GM18907 (cell line): ENCODE data around the gene SPN.
"Not testable (repeated sequence)": the region's sequence is repeated elsewhere in the genome, so short reads cannot be mapped to it uniquely, and the experiment has no call there.

Experiments
- ATAC-seq: cut with Tn5 transposase; IDR thresholded peaks from one replicate; pipeline ENCODE4 v1.9.1; 2021; ENCODE audit warnings: mild to moderate bottlenecking, moderate library complexity; ENCODE audit not compliant: unreplicated experiment

Gene SPN

DNA sequence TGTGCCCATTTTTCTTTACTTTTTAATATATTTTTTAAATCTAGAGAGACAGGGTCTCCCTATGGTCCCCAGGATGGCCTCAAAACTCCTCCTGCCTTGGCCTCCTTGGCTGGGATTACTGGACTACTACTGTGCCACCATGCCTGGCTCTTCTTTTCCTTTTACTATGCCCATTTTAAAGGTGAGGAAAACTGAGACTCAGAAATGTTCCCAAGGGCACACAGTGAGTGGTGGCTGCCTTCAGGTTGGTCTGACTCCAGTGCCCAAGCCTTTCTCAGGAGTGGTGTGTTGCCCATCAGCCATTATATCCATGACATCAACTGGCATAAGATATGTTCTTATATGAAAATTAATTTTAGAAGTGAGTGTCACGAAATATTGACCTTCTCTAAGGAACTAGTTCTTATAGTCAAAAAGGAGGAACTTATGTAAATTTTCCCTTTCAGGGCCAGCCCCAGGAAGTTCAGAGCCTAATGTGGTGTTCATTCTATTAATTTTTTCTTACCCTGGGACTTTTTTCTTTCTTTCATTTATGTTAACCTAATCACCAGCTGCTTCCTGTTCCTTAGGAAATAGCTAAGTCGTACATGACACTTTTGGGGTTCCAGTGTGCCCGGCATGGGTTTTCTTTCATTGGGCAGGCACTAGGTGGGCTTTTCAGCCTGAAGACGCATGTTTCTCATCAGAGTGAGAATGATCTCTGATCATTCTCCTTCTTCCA is 17.9 kb upstream of the SPN start:
- ATAC-seq = peak; percentile 33

DNA sequence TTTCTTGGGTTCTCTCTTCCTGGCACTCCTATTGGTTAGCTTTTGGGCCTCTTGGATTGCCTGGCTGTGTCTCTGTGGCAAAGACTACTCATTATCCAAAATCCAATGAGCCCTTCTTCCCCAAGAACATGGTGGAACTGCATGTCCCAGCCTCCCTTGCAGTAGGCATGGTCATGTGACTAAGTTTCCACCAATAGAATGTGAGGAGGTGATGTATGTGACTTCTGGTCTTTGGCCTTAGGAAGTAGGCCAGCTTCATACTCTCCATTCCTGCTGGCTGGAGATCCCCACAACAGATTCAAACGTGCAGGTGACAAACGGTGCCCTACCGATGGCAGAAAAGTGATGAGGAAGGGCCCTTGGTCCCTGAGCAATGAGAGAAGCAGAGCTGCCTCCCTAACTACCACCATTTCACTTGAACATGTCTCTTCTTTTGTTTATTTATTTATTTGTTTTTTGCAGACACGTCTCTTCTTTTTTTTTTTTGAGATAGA is 17.3 kb upstream of the SPN start:
- peak; percentile 44 for ATAC-seq

DNA sequence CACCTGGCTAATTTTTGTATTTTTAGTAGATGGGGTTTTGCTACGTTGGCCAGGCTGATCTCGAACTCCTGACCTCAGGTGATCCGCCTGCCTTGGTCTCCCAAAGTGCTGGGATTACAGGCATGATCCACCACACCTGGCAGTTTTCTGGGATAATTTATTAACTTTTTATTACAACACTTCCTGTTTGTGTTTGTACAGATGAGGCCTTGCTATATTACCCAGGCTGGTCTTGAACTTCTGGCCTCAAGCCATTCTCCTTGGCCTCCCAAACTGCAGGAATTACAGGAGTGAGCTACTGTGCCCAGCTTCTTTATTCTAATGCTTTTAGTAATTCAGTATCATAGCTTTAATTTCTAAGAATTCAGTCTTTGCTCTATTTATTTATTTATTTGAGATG is 16.1 kb upstream of the SPN start:
- ATAC-seq = no peak

DNA sequence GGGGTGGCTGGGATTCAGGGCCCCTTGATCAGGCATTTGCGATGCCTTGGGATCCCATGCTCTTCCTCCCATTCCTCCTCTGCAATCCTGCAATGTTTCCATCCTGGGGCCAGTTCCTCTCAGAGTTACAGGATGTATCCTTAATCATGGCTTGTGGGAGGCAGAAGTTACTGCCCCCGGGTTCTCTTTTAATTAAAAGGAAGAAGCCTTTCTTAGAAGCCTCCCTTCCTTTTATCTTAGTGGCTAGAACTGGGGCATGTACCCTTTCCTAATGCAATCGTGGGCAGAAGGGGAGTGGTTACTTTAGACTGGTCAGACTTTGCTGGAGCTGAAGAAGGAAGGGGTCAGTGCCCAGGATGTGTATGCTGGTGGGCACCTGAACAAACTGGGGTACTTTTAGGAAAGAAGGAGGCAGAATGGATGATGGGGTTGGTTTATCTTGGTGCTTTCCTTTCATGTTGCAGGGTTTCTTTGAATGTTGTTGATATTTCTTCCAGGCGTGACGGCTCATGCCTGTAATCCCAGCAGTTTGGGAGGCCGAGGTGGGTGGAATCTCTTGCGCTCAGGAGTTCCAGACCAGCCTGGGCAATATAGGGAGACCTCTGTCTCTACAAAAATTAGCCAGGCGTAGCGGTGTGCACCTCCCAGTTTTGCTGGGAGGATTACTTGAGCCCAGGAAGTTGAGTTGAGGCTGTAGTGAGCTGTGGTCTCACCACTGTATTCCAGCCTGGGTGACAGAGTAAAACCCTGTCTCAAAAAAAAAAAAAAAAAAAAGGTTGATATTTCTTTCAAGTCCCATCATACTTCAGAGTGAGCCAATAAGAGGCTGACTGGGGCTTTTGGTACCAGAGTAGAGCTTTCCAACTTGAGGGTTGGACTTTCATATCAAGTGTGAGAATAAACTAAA is 13.2 kb upstream of the SPN start:
- ATAC-seq = no peak

DNA sequence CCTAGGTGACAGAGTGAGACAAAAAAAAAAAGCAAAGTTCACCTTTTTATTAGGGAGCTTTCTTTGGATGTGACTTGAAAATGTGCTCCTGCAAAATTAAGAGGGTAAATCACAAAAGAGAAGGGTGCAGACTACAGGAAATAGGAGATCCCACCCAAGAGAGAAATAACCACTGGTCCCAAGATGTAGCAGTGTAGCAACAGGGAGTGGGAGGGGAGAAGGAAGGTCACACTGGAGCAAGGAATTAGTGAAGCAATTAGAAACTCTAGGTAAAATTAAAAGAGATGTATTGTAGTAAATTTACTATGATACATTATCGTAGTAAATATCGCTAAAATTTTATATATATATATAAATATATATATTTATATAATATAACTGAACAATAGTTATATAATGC is 12.3 kb upstream of the SPN start:
- no peak for ATAC-seq

DNA sequence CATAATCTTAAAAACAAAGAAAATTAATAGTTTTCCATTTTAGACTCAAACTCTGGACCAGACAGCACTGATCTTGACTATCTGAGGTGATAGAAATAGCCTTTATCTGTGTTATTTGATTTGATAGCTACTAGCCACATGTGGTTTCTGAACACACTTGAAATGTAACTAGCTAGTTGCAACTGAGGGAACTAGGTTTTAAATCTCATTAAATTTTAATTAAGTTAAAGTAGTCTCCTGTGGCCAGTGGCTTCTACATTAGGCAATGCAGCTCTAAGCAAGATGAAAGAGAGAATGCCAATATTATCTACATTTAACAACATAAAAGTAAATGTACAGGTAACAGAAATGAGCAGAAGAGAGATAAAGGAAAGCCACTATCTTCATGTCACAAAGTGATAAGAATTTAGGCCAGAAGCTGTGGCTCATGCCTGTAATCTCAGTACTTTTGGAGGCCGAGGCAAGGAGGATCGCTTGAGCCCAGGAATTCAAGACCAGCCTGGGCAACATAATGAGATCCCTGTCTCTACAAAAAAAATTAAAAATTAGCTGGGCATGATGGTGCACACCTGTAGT is 11.2 kb upstream of the SPN start:
- ATAC-seq = no peak

DNA sequence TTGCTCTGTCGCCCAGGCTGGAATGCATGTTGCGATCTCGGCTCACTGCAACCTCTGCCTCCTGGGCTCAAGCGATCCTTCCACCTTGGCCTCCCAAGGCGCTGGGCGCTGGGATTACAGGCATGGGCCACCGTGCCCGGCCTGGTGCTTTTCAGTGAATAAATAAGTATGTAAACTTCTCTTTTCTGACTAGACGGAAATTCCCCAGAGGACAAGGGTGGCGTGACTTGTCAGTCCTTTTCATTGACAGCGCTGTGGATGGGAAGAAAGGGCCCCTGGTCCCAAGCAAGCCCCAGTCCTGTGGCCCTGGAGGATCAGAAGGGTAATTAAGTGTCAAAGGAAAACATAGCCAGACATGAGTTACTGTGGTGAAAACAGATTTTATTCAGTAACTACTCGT is 9.6 kb upstream of the SPN start:
- ATAC-seq = peak; percentile 54

DNA sequence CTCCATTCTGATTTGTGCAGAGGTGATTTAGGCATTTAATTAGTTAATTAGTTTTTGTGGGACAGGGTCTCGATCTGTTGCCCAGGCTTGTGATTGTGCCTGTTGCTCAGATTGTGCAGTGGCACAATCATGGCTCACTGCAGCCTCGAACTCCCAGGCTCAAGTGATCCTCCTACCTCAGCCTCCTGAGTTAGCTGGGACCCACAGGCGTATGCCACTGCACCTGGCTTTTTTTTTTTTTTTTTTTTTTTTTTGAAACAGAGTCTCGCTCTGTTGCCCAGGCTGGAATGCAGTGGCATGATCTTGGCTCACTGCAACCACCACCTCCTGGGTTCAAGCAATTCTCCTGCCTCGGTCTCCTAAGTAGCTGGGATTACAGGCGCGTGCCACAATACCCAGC is 9.2 kb upstream of the SPN start:
- ATAC-seq = not testable (repeated sequence)

DNA sequence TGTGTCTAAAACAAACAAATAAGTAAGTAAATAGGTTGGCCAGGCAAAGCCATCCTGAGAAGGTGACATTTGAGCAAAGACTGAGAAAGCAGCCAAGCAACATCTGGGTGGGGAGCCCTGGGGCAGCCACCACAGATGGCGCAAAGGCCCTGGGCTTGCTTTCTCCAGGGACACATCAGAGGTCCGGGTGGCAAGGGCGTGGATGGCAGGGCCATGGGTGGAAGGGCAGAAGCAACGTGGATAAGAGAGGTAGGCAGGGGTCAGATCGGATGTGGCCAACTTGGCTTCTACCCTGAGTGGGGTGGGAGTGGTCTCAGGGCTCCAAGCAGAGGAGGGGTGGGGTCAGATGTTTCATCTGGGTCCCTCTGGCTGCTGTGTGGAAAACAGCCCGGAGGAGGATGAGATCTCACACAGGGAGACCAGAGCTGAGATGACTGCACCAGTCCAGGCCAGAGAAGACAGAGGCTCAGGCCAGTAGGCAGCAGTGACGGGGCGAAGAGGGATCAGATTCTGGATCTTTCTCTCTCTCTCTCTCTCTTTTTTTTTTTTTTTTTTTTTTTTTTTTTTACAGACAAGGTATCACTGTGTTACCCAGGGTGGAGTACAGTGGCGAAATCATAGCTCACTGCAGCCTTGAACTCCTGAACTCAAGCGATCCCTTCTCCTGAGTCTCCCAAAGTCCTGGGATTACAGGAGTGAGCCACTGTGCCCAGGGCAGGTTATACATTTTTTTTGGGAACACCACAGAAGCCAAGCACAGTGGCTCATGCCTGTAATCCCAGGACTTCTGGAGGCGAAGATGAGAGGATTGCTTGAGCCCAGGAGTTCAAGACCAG is 6.1 kb upstream of the SPN start:
- no peak for ATAC-seq

DNA sequence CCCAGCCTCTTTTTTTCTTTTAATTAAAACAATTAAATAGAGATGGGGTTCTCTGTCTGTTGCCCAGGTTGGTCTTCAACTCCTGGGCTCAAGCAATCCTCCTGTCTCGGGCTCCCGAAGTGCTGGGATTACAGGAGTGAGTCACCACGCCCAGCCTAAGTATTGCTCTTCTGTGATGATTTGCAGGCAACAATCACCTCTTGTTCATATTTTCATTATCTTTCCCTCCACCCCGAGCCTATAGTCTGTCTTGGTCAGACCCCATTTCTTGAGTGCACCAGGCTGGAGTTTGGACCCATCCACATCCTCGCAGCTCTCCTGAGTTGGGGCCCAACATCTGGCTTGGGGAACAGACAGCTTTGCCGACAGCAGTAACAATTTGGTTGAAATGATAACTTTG is 4.3 kb upstream of the SPN start:
- ATAC-seq = no peak

DNA sequence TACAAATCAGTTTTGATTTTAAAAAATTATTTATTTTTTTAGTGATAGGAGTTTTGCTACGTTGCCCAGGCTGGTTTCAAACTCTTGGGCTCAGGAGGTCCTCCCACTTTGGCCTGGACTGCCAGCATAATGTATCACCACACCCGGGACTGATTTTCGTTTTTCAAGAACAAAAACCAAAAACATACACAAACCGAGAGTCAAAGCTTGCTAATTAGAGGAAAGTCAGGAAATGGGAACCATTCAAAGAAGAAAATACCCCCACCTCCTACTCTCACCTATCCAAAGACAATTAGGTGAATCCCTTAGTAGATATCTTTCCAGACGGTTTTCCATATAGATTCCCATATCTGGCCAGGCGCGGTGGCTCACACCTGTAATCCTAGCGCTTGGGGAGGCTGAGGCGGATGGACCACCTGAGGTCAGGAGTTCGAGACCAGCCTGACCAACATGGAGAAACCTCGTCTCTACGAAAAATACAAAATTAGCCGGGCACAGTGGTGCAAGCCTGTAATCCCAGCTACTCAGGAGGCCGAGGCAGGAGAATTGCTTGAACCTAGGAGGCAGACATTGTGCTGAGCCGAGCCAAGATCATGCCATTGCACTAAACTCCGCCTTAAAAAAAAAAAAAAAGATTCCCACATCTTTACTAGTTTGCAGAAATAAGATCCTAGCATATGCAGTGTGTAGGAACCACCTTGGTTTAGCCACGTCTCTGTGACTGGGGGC is 883 bp upstream of the SPN start:
- ATAC-seq = no peak

DNA sequence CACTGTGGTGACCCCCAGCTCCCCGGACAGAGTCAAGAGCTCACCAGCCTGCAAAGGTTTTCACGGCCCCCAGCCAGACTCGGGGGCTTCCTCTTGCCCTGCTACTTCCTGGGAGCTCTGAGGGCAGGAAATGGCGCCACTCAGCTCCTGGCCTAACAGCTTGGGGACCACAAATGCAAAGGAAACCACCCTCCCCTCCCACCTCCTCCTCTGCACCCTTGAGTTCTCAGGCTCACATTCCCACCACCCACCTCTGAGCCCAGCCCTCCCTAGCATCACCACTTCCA is 375 bp upstream of the SPN start:
- ATAC-seq = peak; percentile 32

DNA sequence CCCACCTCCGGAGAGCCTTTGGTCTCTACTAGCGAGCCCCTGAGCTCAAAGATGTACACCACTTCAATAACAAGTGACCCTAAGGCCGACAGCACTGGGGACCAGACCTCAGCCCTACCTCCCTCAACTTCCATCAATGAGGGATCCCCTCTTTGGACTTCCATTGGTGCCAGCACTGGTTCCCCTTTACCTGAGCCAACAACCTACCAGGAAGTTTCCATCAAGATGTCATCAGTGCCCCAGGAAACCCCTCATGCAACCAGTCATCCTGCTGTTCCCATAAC is 702 bp downstream of the SPN start:
- ATAC-seq = no peak

DNA sequence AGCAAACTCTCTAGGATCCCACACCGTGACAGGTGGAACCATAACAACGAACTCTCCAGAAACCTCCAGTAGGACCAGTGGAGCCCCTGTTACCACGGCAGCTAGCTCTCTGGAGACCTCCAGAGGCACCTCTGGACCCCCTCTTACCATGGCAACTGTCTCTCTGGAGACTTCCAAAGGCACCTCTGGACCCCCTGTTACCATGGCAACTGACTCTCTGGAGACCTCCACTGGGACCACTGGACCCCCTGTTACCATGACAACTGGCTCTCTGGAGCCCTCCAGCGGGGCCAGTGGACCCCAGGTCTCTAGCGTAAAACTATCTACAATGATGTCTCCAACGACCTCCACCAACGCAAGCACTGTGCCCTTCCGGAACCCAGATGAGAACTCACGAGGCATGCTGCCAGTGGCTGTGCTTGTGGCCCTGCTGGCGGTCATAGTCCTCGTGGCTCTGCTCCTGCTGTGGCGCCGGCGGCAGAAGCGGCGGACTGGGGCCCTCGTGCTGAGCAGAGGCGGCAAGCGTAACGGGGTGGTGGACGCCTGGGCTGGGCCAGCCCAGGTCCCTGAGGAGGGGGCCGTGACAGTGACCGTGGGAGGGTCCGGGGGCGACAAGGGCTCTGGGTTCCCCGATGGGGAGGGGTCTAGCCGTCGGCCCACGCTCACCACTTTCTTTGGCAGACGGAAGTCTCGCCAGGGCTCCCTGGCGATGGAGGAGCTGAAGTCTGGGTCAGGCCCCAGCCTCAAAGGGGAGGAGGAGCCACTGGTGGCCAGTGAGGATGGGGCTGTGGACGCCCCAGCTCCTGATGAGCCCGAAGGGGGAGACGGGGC is 1.3 kb downstream of the SPN start:
- no peak for ATAC-seq

DNA sequence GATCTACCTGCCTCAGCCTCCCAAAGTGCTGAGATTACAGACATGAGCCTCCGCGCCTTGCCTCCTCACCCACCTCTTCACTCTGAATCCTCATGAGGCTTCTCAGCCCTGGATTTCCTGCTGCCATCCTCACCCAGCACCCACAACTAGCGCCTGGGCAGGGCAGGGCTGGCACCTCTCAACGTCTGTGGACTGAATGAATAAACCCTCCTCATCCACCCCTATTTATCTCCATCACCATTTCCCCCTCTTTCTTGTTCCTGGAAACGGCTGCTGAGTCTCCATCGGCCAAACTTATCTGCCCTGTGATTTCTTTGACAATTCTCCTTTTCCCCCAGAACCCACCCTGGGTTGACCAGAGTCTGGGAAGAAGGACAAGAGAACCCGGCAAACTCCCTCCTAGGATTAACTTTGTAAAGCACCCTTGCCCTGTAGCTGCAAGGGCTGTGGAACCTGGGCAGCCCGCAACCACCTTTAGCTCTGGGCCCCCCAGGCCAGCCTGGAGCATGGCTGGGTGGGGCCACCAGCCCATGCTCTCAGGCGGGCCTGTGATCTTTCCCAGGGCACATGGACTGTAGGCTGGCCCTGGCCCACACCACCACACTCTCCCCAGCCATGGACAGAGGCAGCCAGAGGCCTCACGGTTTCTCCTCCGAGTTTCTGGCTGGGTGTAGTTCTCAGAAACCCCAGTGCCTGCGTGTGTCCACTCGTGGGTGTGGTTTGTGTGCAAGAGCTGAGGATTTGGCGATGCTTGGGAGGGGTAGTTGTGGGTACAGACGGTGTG is 2.4 kb downstream of the SPN start:
- ATAC-seq = no peak

DNA sequence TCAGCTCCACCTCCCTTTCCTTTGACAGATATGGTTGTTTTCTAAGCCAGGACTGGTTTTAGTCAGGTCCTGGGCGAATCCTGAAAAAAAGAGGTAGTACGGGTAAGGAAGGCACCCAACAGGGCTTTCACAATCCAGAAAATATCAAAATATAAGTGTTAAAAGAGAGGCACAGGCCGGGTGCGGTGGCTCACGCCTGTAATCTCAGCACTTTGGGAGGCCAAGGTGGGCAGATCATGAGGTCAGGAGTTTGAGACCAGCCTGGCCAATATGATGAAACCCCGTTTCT is 4.2 kb downstream of the SPN start:
- not testable (repeated sequence) for ATAC-seq

DNA sequence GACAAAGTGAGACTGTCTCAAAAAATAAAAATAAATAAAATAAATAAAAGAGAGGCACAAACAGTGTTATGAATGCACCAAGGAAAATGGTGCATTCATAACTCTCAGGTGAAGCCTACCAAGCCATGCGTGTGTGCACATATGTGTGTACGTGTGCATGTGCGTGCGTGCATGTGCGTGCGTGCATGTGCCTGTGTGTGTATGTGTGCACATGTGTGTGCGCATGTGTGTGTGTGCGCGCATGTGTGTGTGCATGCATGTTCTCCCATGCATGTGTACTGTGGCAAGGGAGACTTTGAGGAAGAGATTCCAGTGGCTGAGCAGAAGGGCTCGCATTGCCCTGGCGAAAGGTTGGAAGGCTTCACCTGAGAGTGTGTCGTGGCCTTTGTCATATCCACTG is 4.7 kb downstream of the SPN start:
- ATAC-seq = no peak

DNA sequence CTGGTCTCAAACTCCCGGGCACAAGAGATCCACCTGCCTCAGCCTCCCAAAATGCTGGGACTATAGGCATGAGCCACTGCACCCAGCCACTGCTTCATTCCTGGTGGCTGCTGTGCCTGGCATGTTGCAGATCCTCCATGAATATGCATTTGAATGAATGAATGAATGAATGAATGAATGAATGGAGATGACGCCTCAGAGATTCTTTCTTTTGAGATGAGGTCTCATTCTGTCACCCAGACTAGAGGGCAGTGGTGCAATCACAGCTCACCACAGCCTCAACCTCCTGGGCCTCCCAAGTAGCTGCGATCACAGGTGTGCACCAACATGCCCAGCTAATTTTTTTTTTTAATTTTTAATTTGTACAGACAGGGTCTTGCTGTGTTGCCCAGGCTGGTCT is 5.2 kb downstream of the SPN start:
- no peak for ATAC-seq

DNA sequence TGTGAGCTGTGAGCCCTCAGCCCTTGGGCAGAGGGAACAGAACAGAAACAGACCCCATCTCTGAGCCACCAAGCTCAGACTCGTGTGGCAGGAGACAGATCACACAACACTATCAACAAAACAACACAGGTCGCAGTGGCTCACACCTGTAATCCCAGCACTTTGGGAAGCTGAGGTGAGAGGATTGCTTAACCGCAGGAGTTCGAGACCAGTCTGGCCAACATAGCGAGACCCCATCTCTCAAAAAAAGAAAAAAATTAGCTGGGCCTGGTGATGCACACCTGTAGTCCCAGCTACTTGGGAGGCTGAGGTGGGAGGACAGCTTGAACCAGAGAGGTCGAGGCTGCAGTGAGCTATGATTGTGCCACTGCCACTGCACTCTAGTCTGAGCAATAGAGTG is 10.5 kb downstream of the SPN start:
- no peak for ATAC-seq
